Posterior vena cava (tissue), 2 donors: ENCODE measurements around the gene ACAP2. TPM values are rescaled to one million over a fixed set of nuclear protein-coding genes. Genes with fewer than 3 reads are reported as not detected.
"Not testable (repeated sequence)": the region's sequence is repeated elsewhere in the genome, so short reads cannot be mapped to it uniquely, and the experiment has no call there.

ENCODE experiments used
- DNase-seq: peaks from one replicate; pipeline ENCODE4 v3.0.0-alpha.2; 2020; ENCODE audit warnings: low spot score
- intact Hi-C, 2 donors: fragments of 100-400 bp; cut with DNase I; formaldehyde crosslinking; loops; one replicate each; pipeline versions ENCODE4 v1.14.1 to v1.14.2; 2022 to 2023
- total RNA-seq, 2 donors: library from RNA; stranded (reverse); fragmentation: NEBNext Ultra II Directional; extraction: Animal tissue kit (Norgen Biotek cat#: 25700); gene quantifications; one replicate each; pipeline ENCODE4 v1.2.1, GENCODE V29; 2021
- donor health status: DM: yes; HTN: yes; CAD: no.
- donor health status: DM: yes; HTN: yes; CAD: no.

ACAP2 gene
- total RNA-seq, 2 donors from 2014 or later, result 46.8 to 48.4 TPM

GRCh38 chr3:195238586-195239118 is 204.2 kb downstream of the ACAP2 start:
- intact Hi-C loops, result no loop called here
- peak; percentile 84 for DNase-seq

- peak; percentile 52 for DNase-seq
- intact Hi-C loops, result no loop called here
Observed at GRCh38 chr3:195238081-195238571, 204.7 kb downstream of the ACAP2 start.

- intact Hi-C loops, result no loop called here
- peak; percentile 20 for DNase-seq
Observed at GRCh38 chr3:195236801-195237570, 205.8 kb downstream of the ACAP2 start.

GRCh38 chr3:195236076-195236798 is 206.6 kb downstream of the ACAP2 start:
- DNase-seq, result peak; percentile 7
- intact Hi-C loops, result no loop called here

GRCh38 chr3:195230244-195230643 is 212.6 kb downstream of the ACAP2 start:
- DNase-seq, result no peak
- intact Hi-C loops, result no loop called here

- DNase-seq, result peak; percentile 51
- intact Hi-C loops, result not testable (repeated sequence)
Observed at GRCh38 chr3:195228886-195229285, 213.9 kb downstream of the ACAP2 start.

GRCh38 chr3:195227871-195228270 is 214.9 kb downstream of the ACAP2 start:
- peak; percentile 43 for DNase-seq
- intact Hi-C loops, result no loop called here

GRCh38 chr3:195226900-195227447 is 215.8 kb downstream of the ACAP2 start:
- intact Hi-C loops, result no loop called here

GRCh38 chr3:195226445-195226844 is 216.4 kb downstream of the ACAP2 start:
- intact Hi-C loops, result no loop called here
- peak; percentile 29 for DNase-seq

More at GRCh38 chr3:195226900-195227447, 215.8 kb downstream of the ACAP2 start:
- peak; percentile 73 for DNase-seq

GRCh38 chr3:195224980-195225580 is 217.7 kb downstream of the ACAP2 start:
- intact Hi-C loops, result no loop called here
- DNase-seq, result peak; percentile 47

Other genes starting within 250 kb of the ACAP2 start
- gene XXYLT1, start 171.9 kb downstream of the ACAP2 start, total RNA-seq, result 10 to 100 TPM; 11.3 to 15.7 TPM
- gene PPP1R2, start 100.3 kb upstream of the ACAP2 start, total RNA-seq, result 10 to 100 TPM; 56.7 to 62.6 TPM
- gene APOD, start 140.9 kb upstream of the ACAP2 start, total RNA-seq, result 100 to 1,000 TPM; 221 to 388 TPM